Body of pancreas (tissue), 4 donors: Measurements from ENCODE around the gene CUL4A. TPM values are rescaled to one million over a fixed set of nuclear protein-coding genes. Genes with fewer than 3 reads are reported as not detected.

ENCODE experiments used
- ATAC-seq: fragments of 150-250 bp; one replicate; pipeline ENCODE4 v1.9.1; 2016
- DNase-seq, 4 donors: peaks; one replicate each; pipeline ENCODE4 v3.0.0-alpha.2; 2019
- H3K27ac ChIP-seq, 4 donors: fragments of 200-600 bp; sonication (generic); 1 replicate in 3 of 4; 2 replicates in 1 of 4; pipeline versions ENCODE4 v1.5.1 to v1.6.1; 2016 to 2019; ENCODE audit warnings: mild to moderate bottlenecking in 1 of 4, mixed read lengths in 1 of 4, moderate library complexity in 1 of 4
- H3K27me3 ChIP-seq, 2 donors: fragments of 200-600 bp; sonication (generic); one replicate each; pipeline ENCODE4 v1.6.0; 2016; ENCODE audit warnings: mild to moderate bottlenecking in 1 of 2
- H3K36me3 ChIP-seq, 2 donors: fragments of 200-600 bp; sonication (generic); replicated peaks in 1 of 2; 2 replicates each; pipeline ENCODE4 v1.5.1; 2016; ENCODE audit warnings: low read depth in 2 of 2; ENCODE audit not compliant: insufficient read depth in 1 of 2
- H3K4me1 ChIP-seq: fragments of 200-600 bp; sonication (generic); one replicate; pipeline ENCODE4 v1.6.0; 2016
- H3K4me3 ChIP-seq, 2 donors: fragments of 200-600 bp; sonication (generic); 1 replicate in 1 of 2; 2 replicates in 1 of 2; pipeline ENCODE4 v1.5.1; 2016 to 2019
- H3K9me3 ChIP-seq, 3 donors: fragments of 200-600 bp; sonication (generic); 1 replicate in 2 of 3; 2 replicates in 1 of 3; pipeline ENCODE4 v1.5.1; 2016
- CTCF ChIP-seq, 7 experiments: fragments of 450-650 bp in 4 of 7; fragments of 200-600 bp in 3 of 7; sonication (generic) in 3 of 7; IDR thresholded peaks; one replicate each; pipeline ENCODE4 v1.5.1; 2016 to 2019; ENCODE audit warnings: antibody characterized with exemption in 7 of 7
- POLR2A ChIP-seq, 3 donors: fragments of 450-650 bp; IDR thresholded peaks; one replicate each; pipeline ENCODE4 v1.6.1; 2016; ENCODE audit warnings: antibody characterized with exemption in 3 of 3, mild to moderate bottlenecking in 2 of 3
- WGBS, 2 donors: methylation state at CpG; one replicate each; pipeline ENCODE4 v1.1.5; 2017; 5-methylcytosine and 5-hydroxymethylcytosine counted together
- intact Hi-C: fragments of 100-400 bp; cut with DNase I; formaldehyde crosslinking; loops from one replicate; pipeline ENCODE4 v1.15.1; 2023
- total RNA-seq, 2 donors: library from RNA; depleted of rRNA; stranded (reverse); fragments of >200 nt; gene quantifications; one replicate each; pipeline ENCODE4 v1.1.0, GENCODE V29; 2016

The CUL4A gene
- total RNA-seq, 2 donors from 2014 or later: 44.4 to 62.3 TPM

- intact Hi-C loops: no loop called here
- Histone ChIP-seq H3K36me3 (peaks cover 0 to 5% of the 10 kb centered on the region in 2 donors), H3K4me1 (peaks cover 37% of the 10 kb centered on the region), H3K9me3 (no peaks in the 10 kb centered on the region), H3K27ac (no peak overlapping the region), H3K27me3 (no peaks in the 10 kb centered on the region), H3K4me3 (no peak overlapping the region)
- TF ChIP-seq CTCF (IDR thresholded peaks at IDR 0.05): no peak
- no peak for TF ChIP-seq POLR2A (IDR thresholded peaks at IDR 0.05)
- WGBS, 2 donors: 79 to 86% methylated on average over 3 to 10 of the region's 12 CpGs
- DNase-seq (peak in 1 of 4 donors; percentile 13), ATAC-seq (no peak)
Measured at GRCh38 chr13:113203507-113204377, 5.7 kb upstream of the CUL4A start.

GRCh38 chr13:113204378-113204734, 5.1 kb upstream of the CUL4A start:
- Histone ChIP-seq H3K27ac (no peak overlapping the region), H3K36me3 (peaks cover 0 to 3% of the 10 kb centered on the region in 2 donors), H3K4me3 (no peak overlapping the region), H3K9me3 (no peaks in the 10 kb centered on the region), H3K27me3 (no peaks in the 10 kb centered on the region), H3K4me1 (peaks cover 37% of the 10 kb centered on the region)
- DNase-seq (no peak), ATAC-seq (no peak)
- 83 to 93% methylated on average over 3 to 4 of the region's 5 CpGs for WGBS, 2 donors
- TF ChIP-seq POLR2A (IDR thresholded peaks at IDR 0.05): no peak
- no peak for TF ChIP-seq CTCF (IDR thresholded peaks at IDR 0.05)
- intact Hi-C loops: no loop called here

- Histone ChIP-seq H3K4me3 (no peak overlapping the region), H3K4me1 (peaks cover 46% of the 10 kb centered on the region), H3K9me3 (no peaks in the 10 kb centered on the region), H3K27ac (no peak overlapping the region), H3K27me3 (no peaks in the 10 kb centered on the region), H3K36me3 (no peaks in the 10 kb centered on the region)
- ATAC-seq: no peak
- WGBS, 2 donors: 62 to 75% methylated on average over 5 of the region's 5 CpGs
- TF ChIP-seq POLR2A (IDR thresholded peaks at IDR 0.05) (no peak), CTCF (IDR thresholded peaks at IDR 0.05) (no peak)
- DNase-seq: no peak
- intact Hi-C loops: no loop called here
Measured at GRCh38 chr13:113205428-113205931, 3.9 kb upstream of the CUL4A start.

DNA sequence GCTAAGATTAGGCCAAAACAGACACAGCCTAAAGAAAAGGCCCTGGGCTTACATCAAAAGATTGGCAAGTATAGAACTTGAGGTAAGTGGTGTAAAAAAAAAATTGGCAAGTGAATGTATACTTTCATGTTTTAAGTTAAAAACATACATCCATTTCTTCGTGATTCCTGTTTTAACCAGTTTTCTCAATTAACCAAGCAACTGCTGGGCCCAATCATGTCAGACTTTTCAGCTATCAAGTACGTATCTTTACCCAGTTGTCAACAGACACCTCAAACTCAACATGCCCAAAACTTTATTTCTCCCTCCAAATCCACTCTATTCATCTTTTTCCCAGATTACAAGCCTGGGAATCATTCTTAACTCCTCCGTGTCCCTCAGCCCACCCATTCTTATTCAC, 2.0 kb upstream of the CUL4A start:
- intact Hi-C loops: no loop called here

More for the DNA sequence above, 2.0 kb upstream of the CUL4A start:
- Histone ChIP-seq H3K27ac (peak overlapping the region in 3 of 4 donors; percentile 97 to 99 (median 98)), H3K36me3 (no peaks in the 10 kb centered on the region), H3K4me3 (peak overlapping the region; percentile 88), H3K9me3 (no peaks in the 10 kb centered on the region), H3K4me1 (peaks cover 60% of the 10 kb centered on the region), H3K27me3 (no peaks in the 10 kb centered on the region)
- no peak for ATAC-seq
- 13 to 18% methylated on average over 3 of the region's 3 CpGs for WGBS, 2 donors
- no peak for DNase-seq
- TF ChIP-seq CTCF (IDR thresholded peaks at IDR 0.05) (no peak), POLR2A (IDR thresholded peaks at IDR 0.05) (no peak)
